H1 (cell line): Measurements from ENCODE around the gene SLC25A15. TPM values are rescaled to one million over a fixed set of nuclear protein-coding genes. Genes with fewer than 3 reads are reported as not detected.

Experiments
- CTCF ChIA-PET: fragments of 300-600 bp; sonication (Branson Sonifier 250); formaldehyde crosslinking; loops from one replicate; lab custom pipeline; 2021; ENCODE audit not compliant: partially characterized antibody; lab: Charles Lee
- POLR2A ChIA-PET: fragments of 300-600 bp; sonication (Branson Sonifier 250); formaldehyde crosslinking; loops from one replicate; lab custom pipeline; 2021; ENCODE audit warnings: inconsistent platforms; ENCODE audit not compliant: partially characterized antibody; lab: Charles Lee
- DNase-seq, 2 experiments: peaks; one replicate each; pipeline versions ENCODE4 v3.0.0 to v3.0.0-alpha.2; 2010 to 2022; ENCODE audit warnings: low spot score in 2 of 2, low read depth in 1 of 2, mixed read lengths in 1 of 2
- FAIRE-seq: peaks from 2 replicates; lab custom pipeline; 2011; peaks lifted over from hg19 to GRCh38; lab: Jason Lieb, UNC
- H2AFZ ChIP-seq: 2 replicates; pipeline ENCODE4 v1.8.1; 2012; ENCODE audit warnings: low read length, inconsistent platforms
- H2AK5ac ChIP-seq: 2 replicates; pipeline ENCODE4 v1.6.1; 2013; ENCODE audit warnings: low read depth, low read length
- H2BK120ac ChIP-seq: replicated peaks from 2 replicates; pipeline ENCODE3; 2013; ENCODE audit warnings: low read depth, low read length, inconsistent platforms
- H2BK12ac ChIP-seq: 2 replicates; pipeline ENCODE4 v1.6.1; 2013; ENCODE audit warnings: low read depth, low read length
- H2BK15ac ChIP-seq: 2 replicates; pipeline ENCODE4 v1.6.1; 2013; ENCODE audit warnings: low read length
- H2BK20ac ChIP-seq: 2 replicates; pipeline ENCODE4 v1.6.1; 2013; ENCODE audit warnings: low read length
- H2BK5ac ChIP-seq: 2 replicates; pipeline ENCODE4 v1.6.1; 2013; ENCODE audit warnings: low read depth, low read length
- H3K14ac ChIP-seq: 2 replicates; pipeline ENCODE4 v1.6.1; 2013; ENCODE audit warnings: inconsistent platforms; ENCODE audit not compliant: insufficient read length
- H3K18ac ChIP-seq: 2 replicates; pipeline ENCODE4 v1.6.1; 2013; ENCODE audit warnings: low read length; ENCODE audit errors: extremely low read depth
- H3K23ac ChIP-seq: 2 replicates; pipeline ENCODE4 v1.6.1; 2013; ENCODE audit warnings: inconsistent platforms; ENCODE audit not compliant: insufficient read length
- H3K23me2 ChIP-seq: 2 replicates; pipeline ENCODE4 v1.6.1; 2013; ENCODE audit warnings: low read depth, low read length
- H3K27ac ChIP-seq: 2 replicates; pipeline ENCODE4 v1.6.1; 2011; ENCODE audit warnings: low read depth, low read length, inconsistent platforms
- H3K27me3 ChIP-seq, 4 experiments: replicated peaks in 1 of 4; 1 replicate in 1 of 4; 2 replicates in 3 of 4; pipeline versions ENCODE4 v1.6.1 to v1.8.1; 2011 to 2013; ENCODE audit warnings: low read length in 3 of 4, mild to moderate bottlenecking in 3 of 4, inconsistent platforms in 2 of 4, mixed read lengths in 2 of 4, moderate library complexity in 1 of 4; ENCODE audit not compliant: control insufficient read depth in 3 of 4, insufficient read depth in 3 of 4; ENCODE audit errors: extremely low read depth in 1 of 4
- H3K36me3 ChIP-seq, 4 experiments: 2 replicates each; pipeline versions ENCODE4 v1.6.1 to v1.8.1; 2011 to 2013; ENCODE audit warnings: mild to moderate bottlenecking in 4 of 4, low read length in 3 of 4, moderate library complexity in 2 of 4, control low read depth in 1 of 4, inconsistent platforms in 1 of 4; ENCODE audit not compliant: insufficient read depth in 4 of 4, control insufficient read depth in 2 of 4
- H3K4ac ChIP-seq: replicated peaks from 2 replicates; pipeline ENCODE3; 2013; ENCODE audit warnings: low read length, low read depth, mixed read lengths, inconsistent platforms; ENCODE audit not compliant: insufficient read length
- H3K4me1 ChIP-seq, 4 experiments: replicated peaks in 1 of 4; 1 replicate in 1 of 4; 2 replicates in 3 of 4; pipeline versions ENCODE4 v1.6.1 to v1.8.1; 2011 to 2013; ENCODE audit warnings: low read length in 3 of 4, inconsistent platforms in 2 of 4, mixed read lengths in 1 of 4; ENCODE audit not compliant: insufficient read depth in 4 of 4, control insufficient read depth in 3 of 4
- H3K4me2 ChIP-seq, 2 experiments: 2 replicates each; pipeline versions ENCODE4 v1.6.1 to v1.8.1; 2011 to 2013; ENCODE audit warnings: low read depth in 2 of 2, low read length in 2 of 2, control low read depth in 1 of 2, inconsistent platforms in 1 of 2, mild to moderate bottlenecking in 1 of 2; ENCODE audit not compliant: insufficient read depth in 1 of 2
- H3K4me3 ChIP-seq, 4 experiments: fragments of 200-600, 300-600 bp in 1 of 4; sonication (generic), shearing (Covaris generic), sonication (Bioruptor Twin) in 1 of 4; 2 replicates each; pipeline versions ENCODE4 v1.5.1 to v1.8.1; 2011 to 2016; ENCODE audit warnings: low read length in 4 of 4, low read depth in 3 of 4, control low read depth in 2 of 4, inconsistent platforms in 2 of 4, mild to moderate bottlenecking in 2 of 4, mixed read lengths in 1 of 4, moderate library complexity in 1 of 4; ENCODE audit not compliant: insufficient read depth in 2 of 4; ENCODE audit errors: extremely low read depth in 1 of 4
- H3K56ac ChIP-seq: replicated peaks from 2 replicates; pipeline ENCODE3; 2013; ENCODE audit warnings: low read depth, mild to moderate bottlenecking, mixed read lengths, low read length, inconsistent platforms; ENCODE audit not compliant: insufficient read length
- H3K79me1 ChIP-seq: 2 replicates; pipeline ENCODE4 v1.6.1; 2013; ENCODE audit warnings: low read depth, low read length, control low read depth
- H3K79me2 ChIP-seq, 2 experiments: 2 replicates each; pipeline versions ENCODE4 v1.6.1 to v1.8.1; 2012 to 2013; ENCODE audit warnings: low read length in 2 of 2, mild to moderate bottlenecking in 2 of 2, inconsistent platforms in 1 of 2; ENCODE audit not compliant: insufficient read depth in 2 of 2, control insufficient read depth in 1 of 2
- H3K9ac ChIP-seq, 4 experiments: replicated peaks in 1 of 4; 1 replicate in 1 of 4; 2 replicates in 3 of 4; pipeline versions ENCODE4 v1.6.1 to v1.8.1; 2011 to 2013; ENCODE audit warnings: low read depth in 3 of 4, low read length in 3 of 4, control low read depth in 2 of 4, mild to moderate bottlenecking in 2 of 4, moderate library complexity in 2 of 4, inconsistent platforms in 1 of 4; ENCODE audit errors: extremely low read depth in 1 of 4
- H3K9me3 ChIP-seq, 2 experiments: 2 replicates each; pipeline versions ENCODE4 v1.6.1 to v1.8.1; 2012 to 2013; ENCODE audit warnings: mild to moderate bottlenecking in 2 of 2, moderate library complexity in 2 of 2, control low read depth in 1 of 2, inconsistent platforms in 1 of 2, low read depth in 1 of 2, low read length in 1 of 2, mixed read lengths in 1 of 2; ENCODE audit not compliant: insufficient read depth in 2 of 2
- H4K20me1 ChIP-seq, 2 experiments: replicated peaks in 1 of 2; 2 replicates each; pipeline versions ENCODE3 to v1.8.1; 2011 to 2013; ENCODE audit warnings: inconsistent platforms in 2 of 2, low read length in 2 of 2, mild to moderate bottlenecking in 1 of 2; ENCODE audit not compliant: insufficient read depth in 2 of 2, control insufficient read depth in 1 of 2
- H4K5ac ChIP-seq: 2 replicates; pipeline ENCODE4 v1.6.1; 2013; ENCODE audit warnings: low read length, low read depth, mixed read lengths, inconsistent platforms; ENCODE audit not compliant: insufficient read length
- H4K8ac ChIP-seq: 2 replicates; pipeline ENCODE4 v1.8.0; 2013; ENCODE audit warnings: mild to moderate bottlenecking, moderate library complexity, low read length, inconsistent platforms; ENCODE audit not compliant: insufficient read depth; ENCODE audit errors: extremely low read depth
- H4K91ac ChIP-seq: replicated peaks from 2 replicates; pipeline ENCODE3; 2013; ENCODE audit warnings: low read length, mixed read lengths, inconsistent platforms; ENCODE audit not compliant: insufficient read length
- BRCA1 ChIP-seq: IDR thresholded peaks from 2 replicates; pipeline ENCODE4 v1.6.1; 2012; ENCODE audit warnings: low read depth, low read length, improper control_type of control experiment
- CEBPB ChIP-seq: IDR thresholded peaks from 2 replicates; pipeline ENCODE4 v1.6.1; 2012; ENCODE audit warnings: low read depth, low read length
- GABPA ChIP-seq: IDR thresholded peaks from 2 replicates; pipeline ENCODE4 v1.6.1; 2011; ENCODE audit warnings: mild to moderate bottlenecking, low read length, moderate library complexity, borderline replicate concordance; ENCODE audit not compliant: insufficient read depth
- PHF8 ChIP-seq: fragments of 200-600 bp; sonication (generic); conservative IDR thresholded peaks from 2 replicates; pipeline ENCODE4 v1.7.1; 2012; ENCODE audit warnings: low read depth, mild to moderate bottlenecking, inconsistent platforms, low read length, moderate library complexity
- RXRA ChIP-seq: IDR thresholded peaks from 2 replicates; pipeline ENCODE4 v1.6.1; 2011; ENCODE audit warnings: low read depth, mild to moderate bottlenecking, low read length, moderate library complexity; ENCODE audit not compliant: insufficient read depth
- SRF ChIP-seq: IDR thresholded peaks from 2 replicates; pipeline ENCODE4 v1.6.1; 2011; ENCODE audit warnings: mild to moderate bottlenecking, low read depth, low read length, moderate library complexity
- ZNF274 ChIP-seq: IDR thresholded peaks from 2 replicates; pipeline ENCODE4 v1.7.0; 2012; ENCODE audit warnings: low read length, borderline replicate concordance; ENCODE audit errors: extremely low read depth
- WGBS, 2 experiments: shearing (Covaris generic) in 1 of 2; methylation state at CpG; one replicate each; pipeline versions ENCODE4 v1.1.6 to v1.1.7; 2013 to 2015; ENCODE audit warnings: low lambda C conversion rate in 2 of 2, mixed read lengths in 2 of 2, inconsistent platforms in 1 of 2, low coverage in 1 of 2, missing lambda C conversion rate in 1 of 2; ENCODE audit not compliant: insufficient replicate concordance in 2 of 2, insufficient coverage in 1 of 2, insufficient read length in 1 of 2; ENCODE audit errors: extremely low coverage in 1 of 2, missing lambda C conversion rate in 1 of 2; 5-methylcytosine and 5-hydroxymethylcytosine counted together
- polyA plus RNA-seq, 7 experiments: library from polyadenylated mRNA; depleted of rRNA in 3 of 7; stranded (reverse) in 5 of 7; unstranded in 2 of 7; fragments of >200 nt in 5 of 7; fragments of 200-250 nt in 2 of 7; gene quantifications; 1 replicate in 5 of 7; 2 replicates in 1 of 7; 4 replicates in 1 of 7; pipeline versions ENCODE4 v1.2.1 to v1.2.3, GENCODE V29; 2011 to 2013; ENCODE audit warnings: missing spikeins in 2 of 7, mixed read lengths in 2 of 7
- total RNA-seq: library from RNA; stranded (reverse); fragmentation: NEBNext Ultra II Directional; extraction: Animal tissue kit (Norgen Biotek cat#: 25700); gene quantifications from 2 replicates; pipeline ENCODE4 v1.2.1, GENCODE V29; 2021

The SLC25A15 gene
- total and polyA plus RNA-seq, 2 of the 8 experiments (the other 6 are each of a cell fraction or from before 2014, with no cell fraction given), result 12.4 to 23.4 TPM

GRCh38 chr13:40798380-40798779 lies 9.0 kb downstream of the SLC25A15 start:
- Histone ChIP-seq H3K36me3 (peaks cover 0 to 32% (median 8%) of the 10 kb centered on the region in 4 experiments; a peak in 7 of 8 replicates), H3K79me1 (peaks cover 3% of the 10 kb centered on the region; the same call in 1 of the 2 replicates), H2AFZ (no peak overlapping the region), H2BK120ac (no peak overlapping the region), H2BK5ac (no peak overlapping the region; the same call in 1 of the 2 replicates), H2BK15ac (no peak overlapping the region), H3K4ac (no peak overlapping the region), H4K8ac (no peak overlapping the region), H3K4me2 (no peak overlapping the region), H3K14ac (no peak overlapping the region), H4K20me1 (peaks cover 1% of the 10 kb centered on the region in 2 experiments), H2BK12ac (no peak overlapping the region), H4K5ac (no peak overlapping the region), H3K18ac (no peak overlapping the region), H3K4me1 (peaks cover 0 to 6% (median 0%) of the 10 kb centered on the region in 4 experiments; a peak in 2 of 7 replicates), H3K9ac (no peak overlapping the region)
- ChIA-PET POLR2A (interaction anchor here (0.7 to 2.7 kb wide), 2 partner anchors 9 to 271 kb away, joined by 3 to 9 read pairs; partner anchors contain the start of gene SLC25A15), CTCF (interaction anchor here (0.6 to 1.9 kb wide), 3 partner anchors 21 to 231 kb away, joined by 3 to 6 read pairs (median 4); no protein-coding TSS in a partner anchor)
- no peak for DNase-seq
- WGBS, 2 experiments, result 90% methylated on average over 9 of the region's 9 CpGs; no CpG with 5 or more reads in 1 of the 2 experiments
- no peak for TF ChIP-seq ZNF274
- no peak for TF ChIP-seq RXRA
- TF ChIP-seq CEBPB, result no peak
- TF ChIP-seq GABPA, result no peak
- TF ChIP-seq PHF8, result no peak
- no peak for TF ChIP-seq SRF
- no peak for TF ChIP-seq BRCA1
- TF ChIP-seq, all 59 proteins: peak for 0
- H3K23ac ChIP-seq, result no peak overlapping the region
- no peaks in the 10 kb centered on the region for H3K27me3 ChIP-seq
- no peaks in the 10 kb centered on the region for H3K9me3 ChIP-seq
- H3K4me3 ChIP-seq, result no peak overlapping the region
- no peak overlapping the region for H2AK5ac ChIP-seq
- no peak overlapping the region for H4K91ac ChIP-seq
- H3K27ac ChIP-seq, result no peak overlapping the region
- H3K56ac ChIP-seq, result no peak overlapping the region
- H3K79me2 ChIP-seq, result no peaks in the 10 kb centered on the region
- no peak overlapping the region for H2BK20ac ChIP-seq
- no peaks in the 10 kb centered on the region for H3K23me2 ChIP-seq
- no peak for FAIRE-seq
